IMR-90 (cell line): ENCODE measurements around the gene ACAD9. TPM values are rescaled to one million over a fixed set of nuclear protein-coding genes. Genes with fewer than 3 reads are reported as not detected.

ENCODE experiments used
- ATAC-seq: fragments of 200-7000 bp; cut with Tn5 transposase; 2 replicates; pipeline ENCODE4 v1.9.1; 2020; ENCODE audit warnings: low read depth, mild to moderate bottlenecking, moderate library complexity
- BruUV-seq: library from RNA; stranded (reverse); fragments of 400-500 nt; replicated peaks from 2 replicates; lab custom pipeline; 2021; lab: Mats Ljungman, UMichigan
- CTCF ChIA-PET: fragments of 300-600 bp; formaldehyde crosslinking; extraction: SDS; loops from one replicate; lab custom pipeline; 2021; ENCODE audit warnings: antibody characterized with exemption; lab: Yijun Ruan, JAX
- POLR2A ChIA-PET: fragments of 300-600 bp; sonication (Branson Sonifier 250); formaldehyde crosslinking; loops from one replicate; lab custom pipeline; 2022; ENCODE audit warnings: antibody characterized with exemption; ENCODE audit not compliant: unreplicated experiment; lab: Charles Lee
- DNase-seq: peaks from one replicate; pipeline ENCODE4 v3.0.0; 2013
- H2AFZ ChIP-seq: replicated peaks from 2 replicates; pipeline ENCODE3; 2013; ENCODE audit warnings: low read length, mild to moderate bottlenecking; ENCODE audit not compliant: poor library complexity
- H2AK5ac ChIP-seq: 2 replicates; pipeline ENCODE4 v1.6.1; 2013; ENCODE audit warnings: low read depth, low read length, inconsistent platforms
- H2AK9ac ChIP-seq: replicated peaks from 2 replicates; pipeline ENCODE3; 2013; ENCODE audit warnings: mild to moderate bottlenecking, low read depth, low read length, moderate library complexity; ENCODE audit not compliant: poor library complexity
- H2BK120ac ChIP-seq: 2 replicates; pipeline ENCODE4 v1.6.1; 2013; ENCODE audit warnings: low read depth, low read length, inconsistent platforms
- H2BK15ac ChIP-seq: 3 replicates; pipeline ENCODE4 v1.6.1; 2013; ENCODE audit warnings: low read depth, low read length, inconsistent platforms
- H2BK20ac ChIP-seq: 2 replicates; pipeline ENCODE4 v1.6.1; 2013; ENCODE audit warnings: low read depth, mild to moderate bottlenecking, inconsistent platforms, low read length, moderate library complexity
- H2BK5ac ChIP-seq: 2 replicates; pipeline ENCODE4 v1.6.1; 2013; ENCODE audit warnings: mild to moderate bottlenecking, low read depth, low read length, inconsistent platforms; ENCODE audit not compliant: poor library complexity, severe bottlenecking
- H3K14ac ChIP-seq: replicated peaks from 2 replicates; pipeline ENCODE4 v1.6.1; 2013; ENCODE audit warnings: low read depth, low read length, inconsistent platforms
- H3K18ac ChIP-seq: 2 replicates; pipeline ENCODE4 v1.6.1; 2013; ENCODE audit warnings: low read depth, low read length, control low read depth
- H3K23ac ChIP-seq: 2 replicates; pipeline ENCODE4 v1.6.1; 2013; ENCODE audit warnings: low read depth, low read length, inconsistent platforms
- H3K27ac ChIP-seq: 2 replicates; pipeline ENCODE4 v1.5.1; 2013; ENCODE audit warnings: mild to moderate bottlenecking, control low read depth, low read length; ENCODE audit not compliant: insufficient read depth
- H3K27me3 ChIP-seq: 2 replicates; pipeline ENCODE4 v1.6.1; 2013; ENCODE audit warnings: low read length; ENCODE audit not compliant: control insufficient read depth, insufficient read depth
- H3K36me3 ChIP-seq: 2 replicates; pipeline ENCODE4 v1.6.1; 2013; ENCODE audit warnings: low read length, mixed read lengths; ENCODE audit not compliant: control insufficient read depth, insufficient read depth
- H3K4ac ChIP-seq: 2 replicates; pipeline ENCODE4 v1.6.1; 2013; ENCODE audit warnings: low read depth, low read length, inconsistent platforms
- H3K4me1 ChIP-seq: 2 replicates; pipeline ENCODE4 v1.6.1; 2013; ENCODE audit warnings: low read length, mixed read lengths; ENCODE audit not compliant: control insufficient read depth, insufficient read depth
- H3K4me2 ChIP-seq: 2 replicates; pipeline ENCODE4 v1.6.1; 2013; ENCODE audit warnings: low read depth, mild to moderate bottlenecking, control low read depth, low read length, moderate library complexity
- H3K4me3 ChIP-seq: 2 replicates; pipeline ENCODE4 v1.5.1; 2013; ENCODE audit warnings: low read depth, mild to moderate bottlenecking, control low read depth, low read length, moderate library complexity; ENCODE audit not compliant: insufficient read depth
- H3K56ac ChIP-seq: 2 replicates; pipeline ENCODE4 v1.6.1; 2013; ENCODE audit warnings: low read length, inconsistent platforms; ENCODE audit not compliant: insufficient read depth; ENCODE audit errors: extremely low read depth
- H3K79me1 ChIP-seq, 2 experiments: 2 replicates each; pipeline ENCODE4 v1.6.1; 2013; ENCODE audit warnings: low read length in 2 of 2, inconsistent platforms in 1 of 2, low read depth in 1 of 2
- H3K9ac ChIP-seq: 2 replicates; pipeline ENCODE4 v1.6.1; 2013; ENCODE audit warnings: low read depth, low read length, control low read depth
- H3K9me1 ChIP-seq: 2 replicates; pipeline ENCODE4 v1.6.1; 2013; ENCODE audit warnings: low read length, inconsistent platforms; ENCODE audit not compliant: insufficient read depth
- H3K9me3 ChIP-seq: 2 replicates; pipeline ENCODE4 v1.6.1; 2013; ENCODE audit warnings: low read length; ENCODE audit not compliant: control insufficient read depth, insufficient read depth
- H4K20me1 ChIP-seq: 2 replicates; pipeline ENCODE4 v1.6.1; 2013; ENCODE audit warnings: low read length, inconsistent platforms; ENCODE audit not compliant: insufficient read depth
- H4K5ac ChIP-seq: 2 replicates; pipeline ENCODE4 v1.6.1; 2013; ENCODE audit warnings: mild to moderate bottlenecking, low read depth, low read length, control low read depth
- H4K8ac ChIP-seq, 2 experiments: 2 replicates each; pipeline ENCODE4 v1.6.1; 2013; ENCODE audit warnings: low read depth in 2 of 2, low read length in 2 of 2, control low read depth in 1 of 2, inconsistent platforms in 1 of 2
- H4K91ac ChIP-seq: 2 replicates; pipeline ENCODE4 v1.6.1; 2013; ENCODE audit warnings: low read depth, low read length, inconsistent platforms; ENCODE audit not compliant: insufficient read depth
- BHLHE40 ChIP-seq: fragments of 150-350 bp; IDR thresholded peaks from 2 replicates; pipeline ENCODE4 v1.6.1; 2016; ENCODE audit warnings: mild to moderate bottlenecking, low read depth, low read length
- CEBPB ChIP-seq: IDR thresholded peaks from 2 replicates; pipeline ENCODE4 v1.6.1; 2012; ENCODE audit warnings: low read depth, low read length, improper control_type of control experiment
- CHD1 ChIP-seq: IDR thresholded peaks from 2 replicates; pipeline ENCODE4 v1.6.1; 2012; ENCODE audit warnings: low read depth, low read length, improper control_type of control experiment
- FOS ChIP-seq: fragments of 150-350 bp; IDR thresholded peaks from 2 replicates; pipeline ENCODE4 v1.6.1; 2016; ENCODE audit warnings: low read depth, low read length
- MAFK ChIP-seq: IDR thresholded peaks from 2 replicates; pipeline ENCODE4 v1.6.1; 2012; ENCODE audit warnings: low read depth, low read length, improper control_type of control experiment
- MAZ ChIP-seq: IDR thresholded peaks from 2 replicates; pipeline ENCODE4 v1.6.1; 2012; ENCODE audit warnings: low read depth, mild to moderate bottlenecking, low read length, improper control_type of control experiment, moderate library complexity, borderline replicate concordance
- MXI1 ChIP-seq: IDR thresholded peaks from 2 replicates; pipeline ENCODE4 v1.6.1; 2012; ENCODE audit warnings: low read depth, mild to moderate bottlenecking, low read length, moderate library complexity, borderline replicate concordance
- NFE2L2 ChIP-seq: fragments of 150-350 bp; IDR thresholded peaks from 2 replicates; pipeline ENCODE4 v1.6.1; 2016; ENCODE audit warnings: low read depth, mild to moderate bottlenecking, low read length
- POLR2A ChIP-seq: IDR thresholded peaks from 2 replicates; pipeline ENCODE4 v1.6.1; 2012; ENCODE audit warnings: mild to moderate bottlenecking, low read depth, low read length
- RAD21 ChIP-seq: IDR thresholded peaks from 2 replicates; pipeline ENCODE4 v1.6.1; 2012; ENCODE audit warnings: low read length, improper control_type of control experiment
- RCOR1 ChIP-seq: IDR thresholded peaks from 2 replicates; pipeline ENCODE4 v1.6.1; 2012; ENCODE audit warnings: mild to moderate bottlenecking, low read length, improper control_type of control experiment; ENCODE audit not compliant: insufficient replicate concordance
- RFX5 ChIP-seq: IDR thresholded peaks from 2 replicates; pipeline ENCODE4 v1.8.0; 2012; ENCODE audit warnings: low read depth, mild to moderate bottlenecking, low read length, moderate library complexity
- SMC3 ChIP-seq: fragments of 150-350 bp; IDR thresholded peaks from 2 replicates; pipeline ENCODE4 v1.6.1; 2016; ENCODE audit warnings: low read depth, mild to moderate bottlenecking, antibody characterized with exemption, low read length, moderate library complexity
- USF2 ChIP-seq: fragments of 150-350 bp; IDR thresholded peaks from 2 replicates; pipeline ENCODE4 v1.6.1; 2017; ENCODE audit warnings: mild to moderate bottlenecking, antibody characterized with exemption, low read length, low read depth
- WGBS, 2 experiments: methylation state at CpG; one replicate each; pipeline versions ENCODE4 v1.1.5 to v1.1.7; 2013; ENCODE audit warnings: missing lambda C conversion rate in 2 of 2; ENCODE audit not compliant: insufficient read length in 1 of 2; ENCODE audit errors: extremely low coverage in 2 of 2; 5-methylcytosine and 5-hydroxymethylcytosine counted together
- dilution Hi-C: fragments of 300-500 bp; cut with HindIII; formaldehyde crosslinking; loops from one replicate; pipeline ENCODE4 v1.14.3; 2018; ENCODE audit warnings: low sequenced_read_pairs; ENCODE audit not compliant: unreplicated experiment
- in situ Hi-C: fragments of 300-500 bp; cut with MboI; formaldehyde crosslinking; loops from 3 replicates; pipeline ENCODE4 v1.14.3; 2019; ENCODE audit warnings: low sequenced_read_pairs, inconsistent platforms, mixed read lengths
- intact Hi-C: fragments of 100-400 bp; cut with micrococcal nuclease; formaldehyde crosslinking; loops from 2 replicates; pipeline ENCODE4 v1.10.0; 2022
- polyA plus RNA-seq, 3 experiments: library from polyadenylated mRNA; depleted of rRNA; stranded (reverse); fragments of >200 nt; gene quantifications; 2 replicates each; pipeline ENCODE4 v1.2.3, GENCODE V29; 2012; ENCODE audit warnings: low replicate concordance in 1 of 3
- total RNA-seq: library from RNA; depleted of rRNA; stranded (reverse); fragments of >200 nt; gene quantifications from 2 replicates; pipeline ENCODE4 v1.2.3, GENCODE V29; 2012
- TF ChIP-seq, protein P1 (sequence below): fragments of 150-350 bp; IDR thresholded peaks from 2 replicates; pipeline ENCODE4 v1.6.1; 2016; ENCODE audit warnings: low read depth, mild to moderate bottlenecking, low read length, moderate library complexity, borderline replicate concordance
- TF ChIP-seq, protein P2 (sequence below): conservative IDR thresholded peaks from 2 replicates; pipeline ENCODE4 v1.5.1; 2012; ENCODE audit warnings: mild to moderate bottlenecking, low read depth, low read length, improper control_type of control experiment

Gene ACAD9
- total and polyA plus RNA-seq, 2 of the 4 experiments (the other 2 are of a cell fraction), result 31.2 to 41.3 TPM

GRCh38 chr3:128931046-128931445 lies 51.6 kb downstream of the ACAD9 start:
- H2BK20ac ChIP-seq, result no peak overlapping the region
- H4K5ac ChIP-seq, result no peak overlapping the region
- no peak overlapping the region for H4K8ac ChIP-seq
- no peak overlapping the region for H2BK120ac ChIP-seq
- ChIA-PET POLR2A (no interaction called here), CTCF (no interaction called here)
- H2BK15ac ChIP-seq, result no peak overlapping the region
- H3K4me3 ChIP-seq, result no peak overlapping the region
- no peaks in the 10 kb centered on the region for H3K79me1 ChIP-seq
- H3K18ac ChIP-seq, result no peak overlapping the region
- BruUV-seq, result no TSS peak
- no peak overlapping the region for H4K91ac ChIP-seq
- no peak overlapping the region for H2AK5ac ChIP-seq
- H3K23ac ChIP-seq, result no peak overlapping the region
- ATAC-seq (no peak), DNase-seq (no peak)
- in situ Hi-C loops (no loop called here), intact Hi-C loops (no loop called here), dilution Hi-C loops (no loop called here)
- peaks cover 19% of the 10 kb centered on the region for H3K27me3 ChIP-seq
- no peak overlapping the region for H3K27ac ChIP-seq
- no peak overlapping the region for H2BK5ac ChIP-seq
- no peak overlapping the region for H3K14ac ChIP-seq
- WGBS, 2 experiments, result 87% methylated on average over 4 of the region's 10 CpGs; no CpG with 5 or more reads in 1 of the 2 experiments
- H3K36me3 ChIP-seq, result no peaks in the 10 kb centered on the region
- no peak overlapping the region for H2AFZ ChIP-seq
- H3K56ac ChIP-seq, result no peak overlapping the region
- no peak overlapping the region for H2AK9ac ChIP-seq
- no peaks in the 10 kb centered on the region for H3K9me1 ChIP-seq
- H3K4me1 ChIP-seq, result no peaks in the 10 kb centered on the region
- TF ChIP-seq RAD21, result no peak
- TF ChIP-seq, protein P1, sequence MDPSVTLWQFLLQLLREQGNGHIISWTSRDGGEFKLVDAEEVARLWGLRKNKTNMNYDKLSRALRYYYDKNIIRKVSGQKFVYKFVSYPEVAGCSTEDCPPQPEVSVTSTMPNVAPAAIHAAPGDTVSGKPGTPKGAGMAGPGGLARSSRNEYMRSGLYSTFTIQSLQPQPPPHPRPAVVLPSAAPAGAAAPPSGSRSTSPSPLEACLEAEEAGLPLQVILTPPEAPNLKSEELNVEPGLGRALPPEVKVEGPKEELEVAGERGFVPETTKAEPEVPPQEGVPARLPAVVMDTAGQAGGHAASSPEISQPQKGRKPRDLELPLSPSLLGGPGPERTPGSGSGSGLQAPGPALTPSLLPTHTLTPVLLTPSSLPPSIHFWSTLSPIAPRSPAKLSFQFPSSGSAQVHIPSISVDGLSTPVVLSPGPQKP, result no peak
- TF ChIP-seq MAZ, result no peak
- TF ChIP-seq, protein P2, sequence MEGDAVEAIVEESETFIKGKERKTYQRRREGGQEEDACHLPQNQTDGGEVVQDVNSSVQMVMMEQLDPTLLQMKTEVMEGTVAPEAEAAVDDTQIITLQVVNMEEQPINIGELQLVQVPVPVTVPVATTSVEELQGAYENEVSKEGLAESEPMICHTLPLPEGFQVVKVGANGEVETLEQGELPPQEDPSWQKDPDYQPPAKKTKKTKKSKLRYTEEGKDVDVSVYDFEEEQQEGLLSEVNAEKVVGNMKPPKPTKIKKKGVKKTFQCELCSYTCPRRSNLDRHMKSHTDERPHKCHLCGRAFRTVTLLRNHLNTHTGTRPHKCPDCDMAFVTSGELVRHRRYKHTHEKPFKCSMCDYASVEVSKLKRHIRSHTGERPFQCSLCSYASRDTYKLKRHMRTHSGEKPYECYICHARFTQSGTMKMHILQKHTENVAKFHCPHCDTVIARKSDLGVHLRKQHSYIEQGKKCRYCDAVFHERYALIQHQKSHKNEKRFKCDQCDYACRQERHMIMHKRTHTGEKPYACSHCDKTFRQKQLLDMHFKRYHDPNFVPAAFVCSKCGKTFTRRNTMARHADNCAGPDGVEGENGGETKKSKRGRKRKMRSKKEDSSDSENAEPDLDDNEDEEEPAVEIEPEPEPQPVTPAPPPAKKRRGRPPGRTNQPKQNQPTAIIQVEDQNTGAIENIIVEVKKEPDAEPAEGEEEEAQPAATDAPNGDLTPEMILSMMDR, result no peak
- no peak for TF ChIP-seq CHD1
- TF ChIP-seq CEBPB, result no peak
- TF ChIP-seq SMC3, result no peak
- TF ChIP-seq POLR2A, result no peak
- no peak for TF ChIP-seq FOS
- no peak for TF ChIP-seq RCOR1
- TF ChIP-seq MXI1, result no peak
- TF ChIP-seq NFE2L2, result no peak
- no peak for TF ChIP-seq RFX5
- TF ChIP-seq BHLHE40, result no peak
- TF ChIP-seq USF2, result no peak
- no peak for TF ChIP-seq MAFK
- H3K9ac ChIP-seq, result no peak overlapping the region
- no peak overlapping the region for H3K4ac ChIP-seq
- H3K9me3 ChIP-seq, result peaks cover 7% of the 10 kb centered on the region; the same call in 1 of the 2 replicates
- no peaks in the 10 kb centered on the region for H4K20me1 ChIP-seq
- no peak overlapping the region for H3K4me2 ChIP-seq
